Measurements from ENCODE around the gene SPTLC2. TPM values are rescaled to one million over a fixed set of nuclear protein-coding genes. Genes with fewer than 3 reads are reported as not detected.
A peak's percentile ranks its signal among the peaks of the same experiment; 100 is the strongest.

Gene SPTLC2
- total RNA-seq, 1 donor from 2014 or later: 63.6 TPM

- Mint-ChIP-seq H3K27ac (ENCODE audit: unreplicated experiment) (peak overlapping the region; percentile 100), H3K4me1 (ENCODE audit: unreplicated experiment) (peaks cover 29% of the 10 kb centered on the region), H3K36me3 (ENCODE audit: low read depth, unreplicated experiment) (peaks cover 36% of the 10 kb centered on the region), H3K9me3 (ENCODE audit: unreplicated experiment) (no peaks in the 10 kb centered on the region), H3K27me3 (ENCODE audit: unreplicated experiment) (peaks cover 6% of the 10 kb centered on the region), H3K4me3 (ENCODE audit: unreplicated experiment) (peak overlapping the region; percentile 100)
- DNase-seq (ENCODE audit: low spot score): no peak
- TF ChIP-seq, protein P1, sequence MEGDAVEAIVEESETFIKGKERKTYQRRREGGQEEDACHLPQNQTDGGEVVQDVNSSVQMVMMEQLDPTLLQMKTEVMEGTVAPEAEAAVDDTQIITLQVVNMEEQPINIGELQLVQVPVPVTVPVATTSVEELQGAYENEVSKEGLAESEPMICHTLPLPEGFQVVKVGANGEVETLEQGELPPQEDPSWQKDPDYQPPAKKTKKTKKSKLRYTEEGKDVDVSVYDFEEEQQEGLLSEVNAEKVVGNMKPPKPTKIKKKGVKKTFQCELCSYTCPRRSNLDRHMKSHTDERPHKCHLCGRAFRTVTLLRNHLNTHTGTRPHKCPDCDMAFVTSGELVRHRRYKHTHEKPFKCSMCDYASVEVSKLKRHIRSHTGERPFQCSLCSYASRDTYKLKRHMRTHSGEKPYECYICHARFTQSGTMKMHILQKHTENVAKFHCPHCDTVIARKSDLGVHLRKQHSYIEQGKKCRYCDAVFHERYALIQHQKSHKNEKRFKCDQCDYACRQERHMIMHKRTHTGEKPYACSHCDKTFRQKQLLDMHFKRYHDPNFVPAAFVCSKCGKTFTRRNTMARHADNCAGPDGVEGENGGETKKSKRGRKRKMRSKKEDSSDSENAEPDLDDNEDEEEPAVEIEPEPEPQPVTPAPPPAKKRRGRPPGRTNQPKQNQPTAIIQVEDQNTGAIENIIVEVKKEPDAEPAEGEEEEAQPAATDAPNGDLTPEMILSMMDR (IDR thresholded peaks at IDR 0.05; ENCODE audit: unreplicated experiment): no peak
Measured at GRCh38 chr14:77457115-77457521, 159.3 kb downstream of the SPTLC2 start.

Other genes with a start within 250 kb of the SPTLC2 start
- 9.9 TPM for gene TMED8, start 239.5 kb downstream of the SPTLC2 start, total RNA-seq (ENCODE audit: unreplicated experiment)
- 1.7 TPM for gene SAMD15, start 239.3 kb downstream of the SPTLC2 start, total RNA-seq (ENCODE audit: unreplicated experiment)
- 0.49 TPM for gene NOXRED1, start 193.1 kb downstream of the SPTLC2 start, total RNA-seq (ENCODE audit: unreplicated experiment)
- 28.7 TPM for gene VIPAS39, start 159.0 kb downstream of the SPTLC2 start, total RNA-seq (ENCODE audit: unreplicated experiment)
- 74.7 TPM for gene AHSA1, start 158.5 kb downstream of the SPTLC2 start, total RNA-seq (ENCODE audit: unreplicated experiment)
- gene ISM2, start 117.8 kb downstream of the SPTLC2 start, total RNA-seq (ENCODE audit: unreplicated experiment): 0.21 TPM
- 10.8 TPM for gene ALKBH1, start 91.4 kb upstream of the SPTLC2 start, total RNA-seq (ENCODE audit: unreplicated experiment)
- 94.7 TPM for gene SLIRP, start 91.5 kb upstream of the SPTLC2 start, total RNA-seq (ENCODE audit: unreplicated experiment)
- gene SNW1, start 144.5 kb upstream of the SPTLC2 start, total RNA-seq (ENCODE audit: unreplicated experiment): 71.2 TPM
- 6.2 TPM for gene ADCK1, start 183.5 kb upstream of the SPTLC2 start, total RNA-seq (ENCODE audit: unreplicated experiment)